ENCODE data around the gene SUSD3. TPM values are rescaled to one million over a fixed set of nuclear protein-coding genes. Genes with fewer than 3 reads are reported as not detected.

Gene SUSD3
- total and polyA plus RNA-seq, 2 of the 8 experiments (the other 6 are each of a cell fraction or from before 2014, with no cell fraction given) = 5.5 to 35.4 TPM

DNA sequence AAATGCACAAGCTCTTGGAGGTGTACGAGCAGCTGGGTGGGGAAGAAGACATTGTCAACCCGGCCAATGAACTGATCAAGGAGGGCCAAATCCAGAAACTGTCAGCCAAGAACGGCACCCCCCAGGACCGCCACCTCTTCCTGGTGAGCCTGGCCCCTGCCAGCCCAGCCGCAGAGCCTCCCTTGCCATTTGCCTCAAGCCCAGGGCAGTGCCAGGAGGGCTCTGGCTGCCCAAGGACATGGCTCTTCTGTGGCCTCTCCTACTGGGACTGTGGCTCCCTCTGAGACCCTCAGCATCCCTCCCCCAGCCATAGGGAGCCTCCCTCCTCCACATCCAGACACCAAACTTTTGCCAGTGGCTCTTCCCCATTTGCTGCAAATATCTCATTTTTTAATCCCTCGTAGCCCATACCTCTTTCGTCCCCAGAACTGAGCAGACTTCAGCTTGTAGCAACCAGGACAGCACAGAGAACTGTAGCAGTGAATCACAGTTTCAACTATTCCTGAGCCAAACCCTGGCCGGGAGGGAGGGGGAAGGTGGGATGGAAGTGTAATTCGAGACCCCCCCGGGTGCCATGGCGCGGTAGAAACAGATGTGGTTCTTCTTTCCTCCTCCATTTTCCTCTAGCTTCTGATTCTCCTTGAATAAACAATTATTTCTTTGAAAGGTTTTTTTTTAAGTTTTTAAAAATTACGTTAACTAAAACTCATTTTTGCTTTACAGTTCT, 44.5 kb upstream of the SUSD3 start:
- H3K36me3 ChIP-seq (ENCODE audit: control insufficient read depth in 2 of 4, insufficient read depth in 4 of 4, low read length in 3 of 4) = no peaks in the 10 kb centered on the region
- H2BK120ac ChIP-seq (replicated peaks; ENCODE audit: low read depth, low read length) = no peak overlapping the region
- no peak overlapping the region for H3K14ac ChIP-seq (ENCODE audit: insufficient read length)
- no peak for TF ChIP-seq MAFK (IDR thresholded peaks at IDR 0.05; ENCODE audit: low read depth, low read length)
- TF ChIP-seq TEAD4 (IDR thresholded peaks at IDR 0.05; ENCODE audit: low read depth, low read length) = no peak
- TF ChIP-seq POLR2A (IDR thresholded peaks at IDR 0.05; ENCODE audit: control extremely low read depth in 1 of 2, low read depth in 2 of 2, low read length in 2 of 2) = no peak
- TF ChIP-seq CHD2 (IDR thresholded peaks at IDR 0.05; ENCODE audit: low read length) = no peak
- no peak for TF ChIP-seq CHD1 (IDR thresholded peaks at IDR 0.05; ENCODE audit: low read depth, low read length)
- TF ChIP-seq, protein P1, sequence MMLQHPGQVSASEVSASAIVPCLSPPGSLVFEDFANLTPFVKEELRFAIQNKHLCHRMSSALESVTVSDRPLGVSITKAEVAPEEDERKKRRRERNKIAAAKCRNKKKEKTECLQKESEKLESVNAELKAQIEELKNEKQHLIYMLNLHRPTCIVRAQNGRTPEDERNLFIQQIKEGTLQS (IDR thresholded peaks at IDR 0.05; ENCODE audit: insufficient read depth, low read depth, low read length) = no peak
- TF ChIP-seq KDM4A (IDR thresholded peaks at IDR 0.05; ENCODE audit: low read depth, low read length, severe bottlenecking) = no peak
- no peak for TF ChIP-seq SP2 (IDR thresholded peaks at IDR 0.05; ENCODE audit: low read length)
- no peak for TF ChIP-seq TCF12 (IDR thresholded peaks at IDR 0.05; ENCODE audit: low read depth, low read length)
- TF ChIP-seq CBX5 (IDR thresholded peaks at IDR 0.05; ENCODE audit: low read depth, low read length) = no peak
- H3K9me3 ChIP-seq (ENCODE audit: insufficient read depth in 2 of 2, low read depth in 1 of 2, low read length in 1 of 2) = no peaks in the 10 kb centered on the region
- H3K79me1 ChIP-seq (ENCODE audit: low read depth, low read length) = no peaks in the 10 kb centered on the region
- DNase-seq (ENCODE audit: low read depth in 1 of 2, low spot score in 2 of 2) (peak in 1 of 2 experiments; percentile 53), FAIRE-seq (peak; percentile 55)
- H3K79me2 ChIP-seq (ENCODE audit: control insufficient read depth in 1 of 2, insufficient read depth in 2 of 2, low read length in 2 of 2) = no peaks in the 10 kb centered on the region
- H3K56ac ChIP-seq (replicated peaks; ENCODE audit: insufficient read length, low read depth, low read length) = no peak overlapping the region
- H4K20me1 ChIP-seq (replicated peaks in 1 of 2; ENCODE audit: control insufficient read depth in 1 of 2, insufficient read depth in 2 of 2, low read length in 2 of 2) = no peaks in the 10 kb centered on the region
- no peak overlapping the region for H2BK20ac ChIP-seq (ENCODE audit: low read length)
- WGBS, 2 experiments (ENCODE audit: extremely low coverage in 1 of 2, insufficient coverage in 1 of 2, insufficient read length in 1 of 2, insufficient replicate concordance in 2 of 2, low coverage in 1 of 2, low lambda C conversion rate in 2 of 2, missing lambda C conversion rate in 1 of 2) = 84% methylated on average over 12 of the region's 13 CpGs; no CpG with 5 or more reads in 1 of the 2 experiments
- no peak overlapping the region; a peak in 1 of 4 replicates for H3K4me2 ChIP-seq (ENCODE audit: insufficient read depth in 1 of 2, low read depth in 2 of 2, low read length in 2 of 2)
- H2BK15ac ChIP-seq (ENCODE audit: low read length) = no peak overlapping the region; the same call in 1 of the 2 replicates
- no peak overlapping the region for H3K9ac ChIP-seq (replicated peaks in 1 of 4; ENCODE audit: extremely low read depth in 1 of 4, low read depth in 3 of 4, low read length in 3 of 4)
- H3K27me3 ChIP-seq (replicated peaks in 1 of 4; ENCODE audit: control insufficient read depth in 3 of 4, extremely low read depth in 1 of 4, insufficient read depth in 3 of 4, low read length in 3 of 4) = no peaks in the 10 kb centered on the region
- peak overlapping the region; percentile 43; the same call in 1 of the 2 replicates for H3K18ac ChIP-seq (ENCODE audit: extremely low read depth, low read length)
- H3K4me3 ChIP-seq (ENCODE audit: extremely low read depth in 1 of 4, insufficient read depth in 2 of 4, low read depth in 3 of 4, low read length in 4 of 4) = no peak overlapping the region
- ChIA-PET CTCF (ENCODE audit: partially characterized antibody) (interaction anchor here (1.2 to 5.4 kb wide), 3 partner anchors 10 to 67 kb away, joined by 3 to 45 read pairs (median 8); no protein-coding TSS in a partner anchor), POLR2A (ENCODE audit: partially characterized antibody) (interaction anchor here (1.2 to 1.9 kb wide), 3 partner anchors 13 to 78 kb away, joined by 3 to 6 read pairs (median 3); no protein-coding TSS in a partner anchor)
- H2AK5ac ChIP-seq (ENCODE audit: low read depth, low read length) = peak overlapping the region; percentile 2; the same call in 1 of the 2 replicates
- no peak overlapping the region for H3K4ac ChIP-seq (replicated peaks; ENCODE audit: insufficient read length, low read depth, low read length)
- H2BK12ac ChIP-seq (ENCODE audit: low read depth, low read length) = 0 out of 2 replicates have a peak overlapping the region, but pooled peaks have one; percentile 20
- H4K91ac ChIP-seq (replicated peaks; ENCODE audit: insufficient read length, low read length) = peak overlapping the region; percentile 12
- H4K5ac ChIP-seq (ENCODE audit: insufficient read length, low read depth, low read length) = no peak overlapping the region
- no peaks in the 10 kb centered on the region for H3K23me2 ChIP-seq (ENCODE audit: low read depth, low read length)
- no peak overlapping the region for H2BK5ac ChIP-seq (ENCODE audit: low read depth, low read length)
- H3K23ac ChIP-seq (ENCODE audit: insufficient read length) = no peak overlapping the region
- H4K8ac ChIP-seq (ENCODE audit: extremely low read depth, insufficient read depth, low read length) = no peak overlapping the region
- peaks cover 2 to 5% (median 4%) of the 10 kb centered on the region in 4 experiments; a peak in 6 of 7 replicates for H3K4me1 ChIP-seq (replicated peaks in 1 of 4; ENCODE audit: control insufficient read depth in 3 of 4, insufficient read depth in 4 of 4, low read length in 3 of 4)
- no peak overlapping the region for H2AFZ ChIP-seq (ENCODE audit: low read length)
- H3K27ac ChIP-seq (ENCODE audit: low read depth, low read length) = no peak overlapping the region

All from H1 (cell line).